Glutamatergic neuron (in vitro differentiated cells): Measurements from ENCODE around the gene CDIPT. TPM values are rescaled to one million over a fixed set of nuclear protein-coding genes. Genes with fewer than 3 reads are reported as not detected.

Source experiments
- DNase-seq: peaks from one replicate; pipeline ENCODE4 v3.0.0; 2022
- H3K27ac Mint-ChIP-seq: one replicate; pipeline ENCODE4 v1.8.0; 2020; ENCODE audit warnings: mild to moderate bottlenecking, mixed read lengths, inconsistent platforms; ENCODE audit not compliant: unreplicated experiment
- H3K27me3 Mint-ChIP-seq: one replicate; pipeline ENCODE4 v1.8.0; 2020; ENCODE audit warnings: mild to moderate bottlenecking, moderate library complexity, mixed read lengths, inconsistent platforms; ENCODE audit not compliant: unreplicated experiment
- H3K36me3 Mint-ChIP-seq: one replicate; pipeline ENCODE4 v1.8.0; 2020; ENCODE audit warnings: mild to moderate bottlenecking, mixed read lengths, inconsistent platforms; ENCODE audit not compliant: unreplicated experiment
- H3K4me1 Mint-ChIP-seq: one replicate; pipeline ENCODE4 v1.8.0; 2020; ENCODE audit warnings: mild to moderate bottlenecking, low read depth, mixed read lengths, inconsistent platforms; ENCODE audit not compliant: unreplicated experiment
- H3K4me3 Mint-ChIP-seq: one replicate; pipeline ENCODE4 v1.8.0; 2020; ENCODE audit warnings: mild to moderate bottlenecking, mixed read lengths, inconsistent platforms; ENCODE audit not compliant: unreplicated experiment
- H3K9me3 Mint-ChIP-seq: one replicate; pipeline ENCODE4 v1.8.0; 2020; ENCODE audit warnings: mild to moderate bottlenecking, moderate library complexity, mixed read lengths, inconsistent platforms; ENCODE audit not compliant: unreplicated experiment
- total RNA-seq: library from RNA; stranded (reverse); fragmentation: NEBNext Ultra II Directional; extraction: Animal tissue kit (Norgen Biotek cat#: 25700); gene quantifications from one replicate; pipeline ENCODE4 v1.2.1, GENCODE V29; 2021; ENCODE audit not compliant: unreplicated experiment
- TF ChIP-seq, protein P1 (sequence below): fragments of 200-600 bp; sonication (generic); IDR thresholded peaks from one replicate; pipeline ENCODE4 v1.5.0; 2021; ENCODE audit not compliant: partially characterized antibody, unreplicated experiment

Gene CDIPT
- total RNA-seq, 1 donor from 2014 or later = 71.0 TPM

DNA sequence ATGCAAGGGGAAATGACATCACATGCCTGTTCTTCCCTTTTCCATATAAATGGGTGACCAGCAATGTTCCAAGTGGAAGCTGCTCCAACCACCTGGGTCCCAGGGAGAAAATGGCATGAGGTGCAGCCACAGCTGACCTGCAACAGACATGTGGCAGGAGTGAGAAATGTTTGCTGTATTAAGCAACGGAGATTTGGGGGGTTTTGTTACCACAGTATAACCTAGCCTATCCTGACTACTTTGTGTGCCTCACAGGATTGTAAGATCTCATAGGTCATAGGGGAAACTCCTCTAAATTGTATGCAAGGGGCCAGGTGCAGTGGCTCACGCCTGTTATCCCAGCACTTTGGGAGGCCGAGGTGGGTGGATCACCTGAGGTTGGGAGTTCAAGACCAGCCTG is 12.0 kb downstream of the CDIPT start:
- Mint-ChIP-seq H3K4me3 (no peak overlapping the region), H3K9me3 (no peaks in the 10 kb centered on the region), H3K27ac (no peak overlapping the region), H3K4me1 (no peaks in the 10 kb centered on the region), H3K36me3 (no peaks in the 10 kb centered on the region), H3K27me3 (peaks cover 3% of the 10 kb centered on the region)
- TF ChIP-seq, protein P1, sequence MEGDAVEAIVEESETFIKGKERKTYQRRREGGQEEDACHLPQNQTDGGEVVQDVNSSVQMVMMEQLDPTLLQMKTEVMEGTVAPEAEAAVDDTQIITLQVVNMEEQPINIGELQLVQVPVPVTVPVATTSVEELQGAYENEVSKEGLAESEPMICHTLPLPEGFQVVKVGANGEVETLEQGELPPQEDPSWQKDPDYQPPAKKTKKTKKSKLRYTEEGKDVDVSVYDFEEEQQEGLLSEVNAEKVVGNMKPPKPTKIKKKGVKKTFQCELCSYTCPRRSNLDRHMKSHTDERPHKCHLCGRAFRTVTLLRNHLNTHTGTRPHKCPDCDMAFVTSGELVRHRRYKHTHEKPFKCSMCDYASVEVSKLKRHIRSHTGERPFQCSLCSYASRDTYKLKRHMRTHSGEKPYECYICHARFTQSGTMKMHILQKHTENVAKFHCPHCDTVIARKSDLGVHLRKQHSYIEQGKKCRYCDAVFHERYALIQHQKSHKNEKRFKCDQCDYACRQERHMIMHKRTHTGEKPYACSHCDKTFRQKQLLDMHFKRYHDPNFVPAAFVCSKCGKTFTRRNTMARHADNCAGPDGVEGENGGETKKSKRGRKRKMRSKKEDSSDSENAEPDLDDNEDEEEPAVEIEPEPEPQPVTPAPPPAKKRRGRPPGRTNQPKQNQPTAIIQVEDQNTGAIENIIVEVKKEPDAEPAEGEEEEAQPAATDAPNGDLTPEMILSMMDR = no peak
- DNase-seq = no peak

DNA sequence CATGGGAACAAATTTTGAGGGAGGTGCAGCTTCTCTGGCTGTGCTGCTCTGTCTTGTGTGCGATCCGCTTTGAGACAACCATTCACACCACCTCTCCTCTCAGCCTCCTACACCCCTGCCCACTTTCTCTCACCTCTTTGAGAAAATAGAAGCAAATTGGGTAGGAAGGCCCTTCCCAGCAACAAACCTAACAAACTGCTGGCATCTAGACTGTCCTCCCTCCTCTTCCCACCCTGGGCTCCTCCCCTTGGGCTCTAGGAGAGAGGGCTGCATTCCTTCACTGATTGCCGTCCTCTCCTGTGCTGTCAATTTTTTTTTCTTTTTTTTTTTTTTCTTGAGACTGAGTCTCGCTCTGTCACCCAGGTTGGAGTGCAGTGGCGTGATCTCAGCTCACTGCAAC is 13.5 kb downstream of the CDIPT start:
- Mint-ChIP-seq H3K36me3 (peaks cover 5% of the 10 kb centered on the region), H3K27me3 (peaks cover 7% of the 10 kb centered on the region), H3K4me1 (no peaks in the 10 kb centered on the region), H3K9me3 (no peaks in the 10 kb centered on the region), H3K4me3 (no peak overlapping the region), H3K27ac (no peak overlapping the region)
- no peak for DNase-seq
- TF ChIP-seq, protein P1 = no peak

DNA sequence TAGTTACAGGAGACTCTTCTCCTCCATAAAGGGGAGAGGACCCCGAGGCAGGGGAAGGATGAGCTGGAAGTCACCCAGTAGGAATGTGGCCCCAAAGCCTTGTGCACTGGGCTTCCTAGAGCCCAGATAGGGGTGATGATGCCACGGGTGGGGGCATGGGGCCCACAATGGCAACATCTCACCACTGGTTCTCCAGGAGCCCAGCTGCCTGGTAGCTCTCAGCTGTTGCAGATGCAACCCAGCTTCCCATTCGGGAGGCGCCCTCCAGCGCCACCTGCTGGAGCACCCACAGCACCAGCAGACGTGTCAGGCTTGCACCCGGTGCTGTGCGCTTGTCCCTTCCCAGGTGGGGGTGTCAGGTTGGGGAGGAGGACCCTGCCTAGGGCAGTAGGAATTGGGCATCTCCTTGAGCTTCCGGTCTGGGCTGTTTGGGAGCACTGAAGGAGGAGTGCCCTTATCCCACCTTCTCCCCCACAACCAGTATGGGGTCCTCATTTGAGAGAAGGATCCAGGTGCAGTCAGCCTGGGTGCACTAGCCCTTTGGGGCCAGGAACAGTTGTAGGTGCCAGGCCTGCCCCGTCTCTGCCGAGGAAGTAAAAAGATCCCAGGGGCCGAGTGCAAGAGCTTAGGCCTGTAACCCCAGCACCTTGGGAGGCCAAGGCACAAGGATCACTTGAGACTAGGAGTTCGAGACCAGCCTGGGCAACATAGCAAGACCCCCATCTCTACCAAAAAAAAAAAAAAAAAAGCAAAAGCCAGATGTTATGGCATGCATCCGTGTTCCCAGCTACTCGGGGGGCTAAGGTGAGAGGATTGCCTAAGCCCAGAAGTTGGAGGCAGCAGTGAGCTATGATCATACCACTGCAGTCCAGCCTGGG is 14.4 kb downstream of the CDIPT start:
- Mint-ChIP-seq H3K4me1 (peaks cover 2% of the 10 kb centered on the region), H3K36me3 (peaks cover 5% of the 10 kb centered on the region), H3K27me3 (peaks cover 7% of the 10 kb centered on the region), H3K27ac (no peak overlapping the region), H3K4me3 (no peak overlapping the region), H3K9me3 (no peaks in the 10 kb centered on the region)
- TF ChIP-seq, protein P1 = peak; percentile 83
- peak; percentile 76 for DNase-seq

DNA sequence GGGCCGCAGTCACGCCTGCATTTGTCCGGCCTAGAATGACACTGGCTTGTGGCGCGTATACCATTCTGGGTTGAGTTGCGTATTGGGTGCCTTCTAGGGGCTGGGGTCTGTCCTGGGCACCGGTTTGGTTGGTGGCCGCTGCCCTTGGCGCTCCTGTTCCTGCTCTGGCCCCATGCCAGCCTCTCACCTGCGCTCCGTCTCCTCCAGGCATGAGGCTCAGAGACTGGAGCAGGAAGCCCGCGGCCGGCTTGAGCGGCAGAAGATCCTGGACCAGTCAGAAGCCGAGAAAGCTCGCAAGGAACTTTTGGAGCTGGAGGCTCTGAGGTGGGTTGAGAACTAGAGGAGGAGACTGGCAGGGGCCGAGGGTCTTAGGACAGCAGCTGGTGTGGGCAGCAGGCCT is 17.4 kb downstream of the CDIPT start:
- Mint-ChIP-seq H3K27ac (no peak overlapping the region), H3K9me3 (peaks cover 2% of the 10 kb centered on the region), H3K27me3 (peaks cover 10% of the 10 kb centered on the region), H3K4me1 (peaks cover 2% of the 10 kb centered on the region), H3K4me3 (no peak overlapping the region), H3K36me3 (peaks cover 5% of the 10 kb centered on the region)
- DNase-seq = no peak
- TF ChIP-seq, protein P1 = no peak
